GM19438 (cell line): ENCODE results near the gene LSM11.

Experiments used
- ATAC-seq: cut with Tn5 transposase; IDR thresholded peaks from one replicate; pipeline ENCODE4 v1.9.1; 2021; ENCODE audit warnings: low read depth; ENCODE audit not compliant: unreplicated experiment

LSM11 gene

DNA sequence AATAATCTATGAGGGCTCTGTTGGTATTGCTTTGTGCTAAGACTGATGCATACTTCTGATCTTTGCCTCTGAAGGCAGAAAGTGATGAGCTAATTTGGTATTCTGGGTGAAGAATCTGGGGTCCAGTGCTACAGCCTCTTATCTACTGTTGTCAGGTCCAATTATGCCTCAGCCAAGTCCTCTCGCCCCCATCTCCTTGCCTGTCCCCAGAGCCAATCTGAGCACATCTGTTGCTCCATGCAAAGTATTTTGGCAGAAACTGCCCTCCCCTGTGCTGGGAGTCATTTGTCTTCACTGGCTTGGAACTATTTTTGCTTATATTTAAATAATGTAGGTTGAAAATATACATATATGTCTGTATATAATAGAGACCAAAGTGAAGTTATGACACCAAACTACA is 23.4 kb downstream of the LSM11 start:
- ATAC-seq: no peak

DNA sequence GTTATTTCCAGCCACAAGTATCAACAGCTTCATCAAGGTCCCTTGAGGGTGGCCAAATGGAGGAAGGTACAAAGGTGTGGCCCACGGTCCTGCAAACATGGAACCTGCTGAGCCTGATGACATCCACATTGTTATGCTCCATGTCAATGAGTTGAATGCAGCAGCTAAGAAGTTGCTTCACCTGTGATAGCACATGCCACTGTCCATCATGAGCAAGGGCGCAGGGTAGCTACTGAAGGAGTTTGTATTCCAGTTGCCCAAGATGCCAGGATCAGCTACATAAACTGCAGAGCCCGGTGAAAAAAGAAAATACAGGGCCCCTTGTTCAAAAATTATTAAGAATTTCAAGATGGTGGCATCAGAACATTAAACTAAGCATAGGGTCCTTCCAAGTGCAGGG is 24.2 kb downstream of the LSM11 start:
- no peak for ATAC-seq

- no peak for ATAC-seq
These were observed 27.2 kb downstream of the LSM11 start for GRCh38 chr5:157770665-157771064.

DNA sequence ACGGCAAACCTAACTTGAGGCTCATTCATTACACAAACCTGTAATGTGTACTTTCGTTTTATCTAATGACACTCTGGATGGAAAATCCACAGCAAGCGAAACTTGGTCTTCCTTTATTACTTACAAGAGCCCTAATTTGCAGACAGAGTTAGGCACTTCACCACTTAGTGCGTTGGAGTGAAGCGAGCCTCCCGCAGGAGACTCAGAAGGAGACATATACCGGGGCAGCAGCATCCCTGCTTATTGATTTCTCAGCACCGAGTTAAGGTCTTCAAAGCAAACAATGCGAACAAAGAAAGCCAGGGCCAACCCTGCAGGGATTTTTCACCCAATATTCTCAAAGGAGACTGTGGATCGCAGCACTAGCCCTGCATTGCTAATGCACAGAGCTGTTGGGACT is 28.6 kb downstream of the LSM11 start:
- no peak for ATAC-seq

GRCh38 chr5:157778121-157778805 is 34.8 kb downstream of the LSM11 start:
- no peak for ATAC-seq

GRCh38 chr5:157779221-157779620 is 35.7 kb downstream of the LSM11 start:
- ATAC-seq: no peak

DNA sequence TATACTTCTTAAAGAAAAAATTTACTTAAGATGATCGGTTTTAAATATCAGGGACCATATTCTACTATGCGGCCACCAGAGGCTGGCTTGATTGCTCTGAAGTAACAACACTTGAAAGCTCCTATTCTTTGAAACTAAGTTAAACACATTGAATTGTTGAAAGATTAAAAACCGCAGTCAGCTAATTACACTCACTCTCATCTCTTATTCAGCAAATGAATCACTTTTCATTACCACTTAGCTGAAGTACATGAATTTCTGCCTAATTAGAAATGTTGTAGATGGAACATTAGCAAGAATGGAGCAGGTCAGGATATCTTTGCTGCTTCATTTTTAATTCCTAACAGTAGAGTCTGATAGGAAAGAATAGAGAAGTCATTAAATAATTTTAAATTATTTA is 42.3 kb downstream of the LSM11 start:
- no peak for ATAC-seq

GRCh38 chr5:157793301-157793700 is 49.8 kb downstream of the LSM11 start:
- ATAC-seq: no peak

DNA sequence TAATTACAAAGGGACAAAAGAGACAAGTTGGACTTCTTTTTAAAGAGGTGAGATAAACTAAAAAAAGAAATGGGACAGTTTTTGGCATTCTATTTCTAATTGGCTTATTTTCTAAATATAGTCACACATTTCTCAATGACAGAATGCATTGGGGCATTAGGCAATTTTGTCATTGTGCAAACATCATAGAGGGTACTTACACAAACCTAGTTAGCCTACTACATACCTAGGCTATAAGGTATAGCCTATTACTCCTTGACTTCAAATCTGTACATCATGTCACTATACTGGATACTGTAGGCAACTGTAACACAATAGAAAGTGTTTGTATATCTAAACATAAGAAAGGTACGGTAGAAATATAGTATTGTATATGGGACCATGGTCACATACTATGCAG is 56.1 kb downstream of the LSM11 start:
- ATAC-seq: no peak

GRCh38 chr5:157800137-157800536 is 56.6 kb downstream of the LSM11 start:
- no peak for ATAC-seq

DNA sequence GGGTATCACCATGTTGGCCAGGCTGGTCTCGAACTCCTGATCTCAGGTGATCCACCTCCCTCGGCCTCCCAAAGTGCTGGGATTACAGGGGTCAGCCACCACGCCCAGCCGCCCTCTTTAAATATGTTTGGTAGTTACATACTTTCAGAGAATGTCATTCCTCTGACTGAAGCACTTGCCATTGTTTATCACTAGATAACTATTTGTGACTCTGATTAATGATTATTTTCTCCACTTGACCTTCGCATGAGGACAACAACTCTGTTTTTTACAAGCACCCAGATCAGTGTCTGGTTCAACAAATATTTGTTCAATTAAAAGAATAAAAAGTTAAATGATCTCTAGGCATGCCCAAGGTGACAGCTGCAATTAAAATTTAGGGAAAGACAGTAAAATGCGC is 59.2 kb downstream of the LSM11 start:
- ATAC-seq: no peak

- no peak for ATAC-seq
These were observed 64.5 kb downstream of the LSM11 start for GRCh38 chr5:157808043-157808442.
